Trophoblast cell (in vitro differentiated cells and primary cell): Measurements from ENCODE around the gene LRRC4.

Experiments
- DNase-seq, 2 donors: peaks; one replicate each; pipeline ENCODE4 v3.0.0-alpha.2; 2016
- H2AFZ ChIP-seq: 2 replicates; pipeline ENCODE4 v1.6.1; 2013; ENCODE audit warnings: low read length, moderate library complexity, mild to moderate bottlenecking; ENCODE audit not compliant: insufficient read depth, poor library complexity
- H2AK5ac ChIP-seq: 2 replicates; pipeline ENCODE4 v1.6.1; 2013; ENCODE audit warnings: mild to moderate bottlenecking, low read length
- H2BK120ac ChIP-seq: 2 replicates; pipeline ENCODE4 v1.6.1; 2013; ENCODE audit warnings: low read length, mild to moderate bottlenecking, moderate library complexity; ENCODE audit not compliant: insufficient read depth, poor library complexity
- H2BK12ac ChIP-seq: 2 replicates; pipeline ENCODE4 v1.6.1; 2013; ENCODE audit warnings: mild to moderate bottlenecking, low read length, moderate library complexity
- H2BK5ac ChIP-seq: 2 replicates; pipeline ENCODE4 v1.6.1; 2013; ENCODE audit warnings: low read length, low read depth, moderate library complexity, mild to moderate bottlenecking; ENCODE audit not compliant: poor library complexity
- H3K14ac ChIP-seq: 2 replicates; pipeline ENCODE4 v1.6.1; 2013; ENCODE audit warnings: mild to moderate bottlenecking, low read length
- H3K18ac ChIP-seq: 2 replicates; pipeline ENCODE4 v1.6.1; 2013; ENCODE audit warnings: mild to moderate bottlenecking, low read length
- H3K23ac ChIP-seq: 2 replicates; pipeline ENCODE4 v1.6.1; 2013; ENCODE audit warnings: low read length
- H3K27ac ChIP-seq: 2 replicates; pipeline ENCODE4 v1.5.1; 2013; ENCODE audit warnings: low read depth, mild to moderate bottlenecking, inconsistent platforms, low read length, moderate library complexity
- H3K27me3 ChIP-seq: 2 replicates; pipeline ENCODE4 v1.6.1; 2013; ENCODE audit warnings: inconsistent platforms, mild to moderate bottlenecking, low read length, moderate library complexity; ENCODE audit not compliant: insufficient read depth
- H3K36me3 ChIP-seq, 2 experiments: 1 replicate in 1 of 2; 2 replicates in 1 of 2; pipeline ENCODE4 v1.6.1; 2013; ENCODE audit warnings: low read length in 2 of 2, mild to moderate bottlenecking in 2 of 2, moderate library complexity in 1 of 2; ENCODE audit not compliant: insufficient read depth in 2 of 2, control insufficient read depth in 1 of 2
- H3K4ac ChIP-seq: 2 replicates; pipeline ENCODE4 v1.6.1; 2013; ENCODE audit warnings: low read depth, mild to moderate bottlenecking, low read length, moderate library complexity
- H3K4me1 ChIP-seq, 2 experiments: 1 replicate in 1 of 2; 2 replicates in 1 of 2; pipeline ENCODE4 v1.6.1; 2013; ENCODE audit warnings: low read length in 2 of 2, mild to moderate bottlenecking in 2 of 2, moderate library complexity in 1 of 2; ENCODE audit not compliant: insufficient read depth in 2 of 2, control insufficient read depth in 1 of 2
- H3K4me2 ChIP-seq: 2 replicates; pipeline ENCODE4 v1.6.1; 2013; ENCODE audit warnings: inconsistent platforms, mild to moderate bottlenecking, low read length, moderate library complexity
- H3K4me3 ChIP-seq: 2 replicates; pipeline ENCODE4 v1.5.1; 2013; ENCODE audit warnings: mild to moderate bottlenecking, low read depth, low read length, inconsistent platforms
- H3K79me1 ChIP-seq: one replicate; pipeline ENCODE4 v1.6.1; 2013; ENCODE audit warnings: low read length
- H3K79me2 ChIP-seq: 2 replicates; pipeline ENCODE4 v1.6.1; 2013; ENCODE audit warnings: low read length, mild to moderate bottlenecking; ENCODE audit not compliant: control insufficient read depth, insufficient read depth, poor library complexity
- H3K9ac ChIP-seq: 2 replicates; pipeline ENCODE4 v1.6.1; 2013; ENCODE audit warnings: mild to moderate bottlenecking, low read length
- H3K9me3 ChIP-seq: 2 replicates; pipeline ENCODE4 v1.6.1; 2013; ENCODE audit warnings: low read depth, mild to moderate bottlenecking, control low read depth, inconsistent platforms, low read length; ENCODE audit not compliant: insufficient read depth
- H4K12ac ChIP-seq: 2 replicates; pipeline ENCODE4 v1.6.1; 2013; ENCODE audit warnings: low read depth, mild to moderate bottlenecking, low read length, moderate library complexity
- H4K8ac ChIP-seq: 2 replicates; pipeline ENCODE4 v1.6.1; 2013; ENCODE audit warnings: low read depth, mild to moderate bottlenecking, low read length, moderate library complexity
- H4K91ac ChIP-seq: one replicate; pipeline ENCODE4 v1.6.1; 2013; ENCODE audit warnings: low read depth, mild to moderate bottlenecking, low read length, moderate library complexity
- WGBS: extraction: QIAGEN DNeasy Blood & Tissue Kit; methylation state at CpG from one replicate; pipeline ENCODE4 v1.1.7; 2013; ENCODE audit warnings: missing lambda C conversion rate; ENCODE audit not compliant: insufficient read length, insufficient coverage; ENCODE audit errors: extremely low coverage; 5-methylcytosine and 5-hydroxymethylcytosine counted together

The LRRC4 gene

GRCh38 chr7:128011131-128011661, 20.0 kb downstream of the LRRC4 start:
- Histone ChIP-seq H3K27ac (no peak overlapping the region), H3K9ac (no peak overlapping the region), H3K4me1 (no peaks in the 10 kb centered on the region), H2AK5ac (no peak overlapping the region), H3K79me2 (no peaks in the 10 kb centered on the region), H2BK12ac (no peak overlapping the region), H3K23ac (no peak overlapping the region), H2AFZ (no peak overlapping the region), H3K9me3 (no peaks in the 10 kb centered on the region), H3K79me1 (no peaks in the 10 kb centered on the region), H3K18ac (no peak overlapping the region), H2BK5ac (no peak overlapping the region), H2BK120ac (no peak overlapping the region), H4K8ac (no peak overlapping the region), H3K4me3 (no peak overlapping the region), H3K14ac (no peak overlapping the region), H3K4me2 (no peak overlapping the region), H4K91ac (no peak overlapping the region), H3K36me3 (peaks cover 9 to 21% of the 10 kb centered on the region in 2 experiments), H4K12ac (no peak overlapping the region), H3K4ac (no peak overlapping the region), H3K27me3 (no peaks in the 10 kb centered on the region)
- no CpG with 5 or more reads among the region's 2 CpGs for WGBS
- no peak for DNase-seq

GRCh38 chr7:128010391-128011127, 20.7 kb downstream of the LRRC4 start:
- no peaks in the 10 kb centered on the region for H3K27me3 ChIP-seq
- no peak for DNase-seq
- peak overlapping the region; percentile 56 for H3K23ac ChIP-seq
- no peak overlapping the region for H3K14ac ChIP-seq
- no peaks in the 10 kb centered on the region for H3K79me1 ChIP-seq
- no peak overlapping the region for H3K4me3 ChIP-seq
- no peak overlapping the region for H3K4me2 ChIP-seq
- no peak overlapping the region for H3K4ac ChIP-seq
- H3K36me3 ChIP-seq: peaks cover 9 to 21% of the 10 kb centered on the region in 2 experiments
- no peak overlapping the region for H2BK120ac ChIP-seq
- no peak overlapping the region for H2AFZ ChIP-seq
- H4K91ac ChIP-seq: no peak overlapping the region
- no peak overlapping the region for H4K12ac ChIP-seq
- H4K8ac ChIP-seq: no peak overlapping the region
- H3K9me3 ChIP-seq: no peaks in the 10 kb centered on the region
- H2AK5ac ChIP-seq: no peak overlapping the region
- H3K18ac ChIP-seq: no peak overlapping the region
- no CpG with 5 or more reads among the region's 7 CpGs for WGBS
- H2BK5ac ChIP-seq: no peak overlapping the region
- no peaks in the 10 kb centered on the region for H3K4me1 ChIP-seq
- H2BK12ac ChIP-seq: no peak overlapping the region
- no peak overlapping the region for H3K9ac ChIP-seq
- H3K79me2 ChIP-seq: no peaks in the 10 kb centered on the region
- no peak overlapping the region for H3K27ac ChIP-seq

- Histone ChIP-seq H2AFZ (no peak overlapping the region), H2AK5ac (no peak overlapping the region), H3K23ac (no peak overlapping the region), H4K12ac (no peak overlapping the region), H3K79me2 (no peaks in the 10 kb centered on the region), H3K4me1 (no peaks in the 10 kb centered on the region), H2BK120ac (no peak overlapping the region), H3K4me2 (no peak overlapping the region), H3K14ac (no peak overlapping the region), H3K36me3 (peaks cover 9 to 14% of the 10 kb centered on the region in 2 experiments), H3K4me3 (no peak overlapping the region), H3K4ac (no peak overlapping the region), H3K9ac (no peak overlapping the region), H4K8ac (no peak overlapping the region), H3K9me3 (no peaks in the 10 kb centered on the region), H3K18ac (no peak overlapping the region), H2BK5ac (no peak overlapping the region), H2BK12ac (no peak overlapping the region), H4K91ac (no peak overlapping the region), H3K27ac (no peak overlapping the region), H3K27me3 (no peaks in the 10 kb centered on the region), H3K79me1 (no peaks in the 10 kb centered on the region)
- no CpG with 5 or more reads among the region's 2 CpGs for WGBS
- no peak for DNase-seq
Observed at GRCh38 chr7:128008744-128009143, 22.5 kb downstream of the LRRC4 start.

GRCh38 chr7:128008141-128008540, 23.1 kb downstream of the LRRC4 start:
- WGBS: no CpG with 5 or more reads among the region's 5 CpGs
- Histone ChIP-seq H4K8ac (no peak overlapping the region), H3K9ac (no peak overlapping the region), H3K79me1 (no peaks in the 10 kb centered on the region), H2BK5ac (no peak overlapping the region), H2BK12ac (no peak overlapping the region), H3K36me3 (peaks cover 8 to 13% of the 10 kb centered on the region in 2 experiments), H4K12ac (no peak overlapping the region), H3K4me2 (no peak overlapping the region), H3K4me1 (no peaks in the 10 kb centered on the region), H3K18ac (no peak overlapping the region), H3K27me3 (no peaks in the 10 kb centered on the region), H3K9me3 (no peaks in the 10 kb centered on the region), H2AFZ (no peak overlapping the region), H3K23ac (no peak overlapping the region), H3K4ac (no peak overlapping the region), H3K27ac (no peak overlapping the region), H2BK120ac (no peak overlapping the region), H2AK5ac (no peak overlapping the region), H3K79me2 (no peaks in the 10 kb centered on the region), H3K4me3 (no peak overlapping the region), H3K14ac (no peak overlapping the region), H4K91ac (no peak overlapping the region)
- DNase-seq: no peak
